Spleen (tissue), 11 donors: Measurements from ENCODE around the gene KIF6. TPM values are rescaled to one million over a fixed set of nuclear protein-coding genes. Genes with fewer than 3 reads are reported as not detected.
"Not testable (repeated sequence)": the region's sequence is repeated elsewhere in the genome, so short reads cannot be mapped to it uniquely, and the experiment has no call there.

Experiments
- DNase-seq: peaks from one replicate; pipeline ENCODE4 v3.0.0-alpha.2; 2020
- H3K27ac ChIP-seq, 8 donors: fragments of 200-600 bp; sonication (generic) in 7 of 8; 1 replicate in 4 of 8; 2 replicates in 4 of 8; pipeline versions ENCODE4 v1.5.0 to v1.8.0; 2016 to 2021; ENCODE audit warnings: inconsistent platforms in 4 of 8, mild to moderate bottlenecking in 4 of 8, moderate library complexity in 1 of 8
- H3K27me3 ChIP-seq, 7 donors: fragments of 200-600 bp; sonication (generic) in 6 of 7; replicated peaks in 1 of 7; 1 replicate in 4 of 7; 2 replicates in 3 of 7; pipeline versions ENCODE4 v1.5.0 to v1.8.0; 2016 to 2021; ENCODE audit warnings: inconsistent platforms in 3 of 7, mild to moderate bottlenecking in 1 of 7
- H3K36me3 ChIP-seq, 6 donors: fragments of 200-600 bp; sonication (generic) in 5 of 6; 1 replicate in 4 of 6; 2 replicates in 2 of 6; pipeline versions ENCODE4 v1.5.0 to v1.8.0; 2016 to 2021; ENCODE audit warnings: inconsistent platforms in 2 of 6
- H3K4me1 ChIP-seq, 6 donors: fragments of 200-600 bp; sonication (generic) in 5 of 6; 1 replicate in 3 of 6; 2 replicates in 3 of 6; pipeline versions ENCODE4 v1.5.0 to v1.8.0; 2016 to 2021; ENCODE audit warnings: inconsistent platforms in 3 of 6
- H3K4me3 ChIP-seq, 8 donors: fragments of 200-600 bp; sonication (generic) in 7 of 8; 1 replicate in 4 of 8; 2 replicates in 4 of 8; pipeline versions ENCODE4 v1.5.0 to v1.8.0; 2016 to 2021; ENCODE audit warnings: inconsistent platforms in 4 of 8, mild to moderate bottlenecking in 4 of 8, moderate library complexity in 2 of 8
- H3K9me3 ChIP-seq, 8 donors: fragments of 200-600 bp; sonication (generic) in 7 of 8; 1 replicate in 4 of 8; 2 replicates in 4 of 8; pipeline versions ENCODE4 v1.5.0 to v1.8.0; 2016 to 2021; ENCODE audit warnings: inconsistent platforms in 4 of 8
- CTCF ChIP-seq, 11 experiments: fragments of 200-600 bp in 7 of 11; fragments of 450-650 bp in 4 of 11; sonication (generic) in 4 of 11; IDR thresholded peaks in 8 of 11; conservative IDR thresholded peaks in 3 of 11; 1 replicate in 7 of 11; 2 replicates in 4 of 11; pipeline versions ENCODE4 v1.4.0 to v1.8.0; 2016 to 2021; ENCODE audit warnings: antibody characterized with exemption in 11 of 11, inconsistent platforms in 4 of 11, mild to moderate bottlenecking in 1 of 11
- POLR2A ChIP-seq, 3 donors: fragments of 450-650 bp; IDR thresholded peaks; one replicate each; pipeline ENCODE4 v1.5.1; 2017; ENCODE audit warnings: antibody characterized with exemption in 3 of 3, mild to moderate bottlenecking in 1 of 3
- POLR2AphosphoS5 ChIP-seq, 3 donors: sonication (generic); formaldehyde crosslinking; IDR thresholded peaks; one replicate each; pipeline ENCODE4 v1.5.1; 2017; ENCODE audit warnings: antibody characterized with exemption in 3 of 3
- WGBS, 5 donors: extraction: QIAGEN DNeasy Blood & Tissue Kit in 3 of 5; methylation state at CpG; one replicate each; pipeline versions ENCODE4 v1.1.5 to v1.1.7; 2013 to 2018; 5-methylcytosine and 5-hydroxymethylcytosine counted together
- intact Hi-C: fragments of 100-400 bp; cut with DNase I; formaldehyde crosslinking; loops from one replicate; pipeline ENCODE4 v1.15.0; 2023; ENCODE audit warnings: low total_unique reads
- polyA plus RNA-seq, 3 donors: library from polyadenylated mRNA; stranded (reverse); fragments of 200-250 nt; gene quantifications; one replicate each; pipeline ENCODE4 v1.2.1, GENCODE V29; 2013
- total RNA-seq, 7 donors: library from RNA; depleted of rRNA in 3 of 7; stranded (reverse); fragments of >200 nt in 3 of 7; fragmentation: NEBNext Ultra II Directional in 4 of 7; extraction: Animal tissue kit (Norgen Biotek cat#: 25700) in 4 of 7; gene quantifications; one replicate each; pipeline versions ENCODE4 v1.1.0 to v1.2.1, GENCODE V29; 2016 to 2021
- donor health status: healthy with polysubstance abuse.
- donor health status: DM: no; HTN: no; CAD: no; lungs with moderate emphysema.
- donor health status: DM: no; HTN: no; CAD: no.
- donor health status: Bipolar disorder and iron deficiency.
- donor health status: healthy.
- donor health status: DM: no; HTN: no; CAD: no.
- donor health status: DM: yes; HTN: yes; CAD: no.

KIF6 gene
- total and polyA plus RNA-seq, 10 donors: 0.10 to 0.75 (median 0.24) TPM; not detected in 3

DNA sequence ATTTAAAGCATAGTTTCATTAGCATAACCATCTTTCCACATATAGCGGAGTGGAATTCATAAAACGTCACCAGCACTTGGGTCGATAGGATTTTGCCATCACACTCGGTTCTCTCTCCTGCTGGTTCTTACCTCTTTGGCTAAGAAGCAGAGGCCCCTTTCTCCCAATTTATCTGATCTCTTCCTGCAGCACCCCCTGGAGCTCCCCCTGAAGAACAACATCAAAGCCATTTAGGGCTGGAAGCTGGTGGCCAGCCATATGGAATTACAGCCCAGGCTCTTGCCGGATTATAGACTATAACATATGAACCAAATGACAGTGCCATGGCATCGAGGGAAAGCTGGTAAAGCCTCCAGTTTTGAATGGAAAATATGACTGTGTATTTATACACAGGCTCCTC, 6.4 kb upstream of the KIF6 start:
- Histone ChIP-seq H3K9me3 (no peaks in the 10 kb centered on the region), H3K4me1 (no peaks in the 10 kb centered on the region), H3K4me3 (no peak overlapping the region), H3K27me3 (peaks cover 0 to 24% (median 0%) of the 10 kb centered on the region in 7 donors), H3K36me3 (no peaks in the 10 kb centered on the region), H3K27ac (no peak overlapping the region)
- TF ChIP-seq POLR2AphosphoS5 (IDR thresholded peaks at IDR 0.05) (no peak), CTCF (IDR thresholded peaks at IDR 0.05 in 8 of 11, conservative IDR thresholded peaks at IDR 0.05 in 3 of 11) (no peak), POLR2A (IDR thresholded peaks at IDR 0.05) (no peak)
- no peak for DNase-seq
- intact Hi-C loops: no loop called here
- 83 to 88% (median 87%) methylated on average over 6 of the region's 6 CpGs for WGBS, 5 donors

- H3K27ac ChIP-seq: no peak overlapping the region
- H3K9me3 ChIP-seq: no peaks in the 10 kb centered on the region
- H3K27me3 ChIP-seq: peaks cover 0 to 31% (median 0%) of the 10 kb centered on the region in 7 donors
- H3K4me3 ChIP-seq: no peak overlapping the region
- intact Hi-C loops: no loop called here
- no peak for DNase-seq
- peaks cover 0 to 11% (median 3%) of the 10 kb centered on the region in 6 donors for H3K4me1 ChIP-seq
- TF ChIP-seq POLR2AphosphoS5 (IDR thresholded peaks at IDR 0.05) (no peak), CTCF (IDR thresholded peaks at IDR 0.05 in 8 of 11, conservative IDR thresholded peaks at IDR 0.05 in 3 of 11) (no peak), POLR2A (IDR thresholded peaks at IDR 0.05) (no peak)
- H3K36me3 ChIP-seq: no peaks in the 10 kb centered on the region
Observed at GRCh38 chr6:39729945-39730344, 4.7 kb upstream of the KIF6 start.

DNA sequence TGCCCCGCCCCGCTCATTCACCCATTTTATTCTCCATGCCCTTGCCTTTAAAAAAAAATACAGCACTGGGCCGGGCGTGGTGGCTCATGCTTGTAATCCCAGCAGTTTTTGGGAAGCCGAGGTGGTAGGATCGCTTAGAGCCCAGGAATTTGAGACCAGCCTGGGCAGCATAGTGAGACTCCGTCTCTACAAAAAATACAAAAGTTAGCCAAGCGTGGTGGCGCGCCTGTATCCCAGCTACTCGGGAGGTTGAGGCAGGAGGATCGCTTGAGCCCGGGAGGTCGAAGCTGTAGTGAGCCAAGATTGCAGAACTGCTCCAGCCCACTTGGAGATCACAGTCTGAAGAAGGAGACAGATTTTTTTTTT, 407 bp upstream of the KIF6 start:
- no peak for DNase-seq
- WGBS, 5 donors: 66 to 74% (median 70%) methylated on average over 14 of the region's 14 CpGs
- Histone ChIP-seq H3K4me3 (peak overlapping the region in 6 of 8 donors; percentile 70 to 84 (median 73)), H3K4me1 (peaks cover 0 to 17% (median 3%) of the 10 kb centered on the region in 6 donors), H3K9me3 (peaks cover 0 to 4% (median 0%) of the 10 kb centered on the region in 8 donors), H3K36me3 (no peaks in the 10 kb centered on the region), H3K27ac (peak overlapping the region in 1 of 8 donors; percentile 2), H3K27me3 (peaks cover 0 to 13% (median 0%) of the 10 kb centered on the region in 7 donors)
- intact Hi-C loops: no loop called here
- no peak for TF ChIP-seq CTCF (IDR thresholded peaks at IDR 0.05 in 8 of 11, conservative IDR thresholded peaks at IDR 0.05 in 3 of 11)
- no peak for TF ChIP-seq POLR2AphosphoS5 (IDR thresholded peaks at IDR 0.05)
- TF ChIP-seq POLR2A (IDR thresholded peaks at IDR 0.05): no peak

DNA sequence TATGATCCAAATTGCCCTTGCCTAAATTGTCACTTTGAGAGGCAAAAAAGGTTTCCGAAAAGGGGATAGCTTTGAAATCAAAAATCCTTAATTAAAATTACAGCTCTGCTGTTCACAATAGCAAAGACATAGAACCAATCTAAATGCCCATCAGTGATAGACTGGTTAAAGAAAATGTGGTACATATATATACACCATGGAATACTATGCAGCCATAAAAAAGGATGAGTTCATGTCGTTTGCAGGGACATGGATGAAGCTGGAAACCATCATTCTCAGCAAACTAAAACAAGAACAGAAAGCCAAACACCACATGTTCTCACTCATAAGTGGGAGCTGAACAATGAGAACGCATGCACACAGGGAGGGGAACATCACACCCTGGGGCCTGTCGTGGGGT, 1.9 kb downstream of the KIF6 start:
- H3K27me3 ChIP-seq: peaks cover 0 to 12% (median 0%) of the 10 kb centered on the region in 7 donors
- DNase-seq, intact Hi-C loops, H3K36me3 ChIP-seq, H3K27ac ChIP-seq, H3K9me3 ChIP-seq, H3K4me3 ChIP-seq: not testable (repeated sequence)
- 91 to 95% (median 92%) methylated on average over 4 of the region's 4 CpGs for WGBS, 5 donors
- H3K4me1 ChIP-seq: peaks cover 0 to 17% (median 3%) of the 10 kb centered on the region in 6 donors

DNA sequence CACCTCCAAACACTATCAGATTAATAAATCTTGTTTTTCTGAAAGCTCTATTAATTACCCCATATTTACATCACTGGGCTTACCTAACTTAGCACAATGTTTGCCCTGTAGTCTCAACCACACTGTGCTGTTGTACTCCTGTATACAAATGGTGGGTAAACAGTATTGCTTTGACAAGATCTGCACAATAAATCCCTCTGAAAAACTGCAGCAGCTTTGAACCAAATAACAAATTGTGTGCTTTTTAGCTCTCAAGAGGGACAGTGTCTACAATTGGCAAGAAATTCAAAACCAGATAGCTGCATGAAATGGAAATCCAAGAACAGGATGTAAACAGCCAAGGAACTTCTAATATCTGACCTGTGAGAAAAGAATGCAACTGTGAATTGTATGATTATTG, 10.4 kb downstream of the KIF6 start:
- Histone ChIP-seq H3K36me3 (no peaks in the 10 kb centered on the region), H3K9me3 (no peaks in the 10 kb centered on the region), H3K27me3 (no peaks in the 10 kb centered on the region), H3K27ac (no peak overlapping the region), H3K4me1 (no peaks in the 10 kb centered on the region), H3K4me3 (no peak overlapping the region)
- DNase-seq: no peak
- intact Hi-C loops: no loop called here
- TF ChIP-seq POLR2AphosphoS5 (IDR thresholded peaks at IDR 0.05) (no peak), POLR2A (IDR thresholded peaks at IDR 0.05) (no peak), CTCF (IDR thresholded peaks at IDR 0.05 in 8 of 11, conservative IDR thresholded peaks at IDR 0.05 in 3 of 11) (no peak)
